SK-N-SH (cell line): Measurements from ENCODE around the gene PRRG4. TPM values are rescaled to one million over a fixed set of nuclear protein-coding genes. Genes with fewer than 3 reads are reported as not detected.

Experiments
- CTCF ChIA-PET: fragments of 300-600, 350-600 bp; formaldehyde crosslinking; extraction: SDS; loops from one replicate; lab custom pipeline; 2021; lab: Yijun Ruan, JAX
- POLR2A ChIA-PET: fragments of 350-600 bp; sonication (Branson Sonifier 250); formaldehyde crosslinking; extraction: SDS; loops from one replicate; lab custom pipeline; 2020; ENCODE audit warnings: antibody characterized with exemption, inconsistent platforms; lab: Yijun Ruan, JAX
- DNase-seq: peaks from one replicate; pipeline ENCODE4 v3.0.0; 2012
- H2AFZ ChIP-seq: fragments of 200-600 bp; sonication (generic); 2 replicates; pipeline ENCODE4 v1.8.1; 2016; ENCODE audit warnings: antibody characterized with exemption, mild to moderate bottlenecking, low read depth
- H3F3A ChIP-seq: fragments of 200-600 bp; sonication (generic); replicated peaks from 2 replicates; pipeline ENCODE3; 2016; ENCODE audit warnings: antibody characterized with exemption, mild to moderate bottlenecking; ENCODE audit not compliant: insufficient read depth
- H3K27ac ChIP-seq, 2 experiments: fragments of 200-500 bp in 1 of 2; fragments of 200-600 bp in 1 of 2; sonication (Bioruptor generic) in 1 of 2; sonication (generic), shearing (Covaris generic) in 1 of 2; 2 replicates each; pipeline versions ENCODE4 v1.5.1 to v1.6.1; 2014 to 2016; ENCODE audit warnings: low read depth in 2 of 2, inconsistent platforms in 1 of 2, low read length in 1 of 2, mild to moderate bottlenecking in 1 of 2, mixed read lengths in 1 of 2
- H3K27me3 ChIP-seq: fragments of 200-600 bp; sonication (generic), shearing (Covaris generic); 2 replicates; pipeline ENCODE4 v1.6.1; 2016; ENCODE audit warnings: mixed run types; ENCODE audit not compliant: insufficient read depth
- H3K36me3 ChIP-seq, 2 experiments: fragments of 200-500 bp in 1 of 2; fragments of 200-600 bp in 1 of 2; sonication (Bioruptor generic) in 1 of 2; sonication (generic) in 1 of 2; replicated peaks in 1 of 2; 2 replicates each; pipeline versions ENCODE3 to v1.5.1; 2014 to 2016; ENCODE audit warnings: low read length in 1 of 2, mild to moderate bottlenecking in 1 of 2; ENCODE audit not compliant: insufficient read depth in 2 of 2, control insufficient read depth in 1 of 2
- H3K4me1 ChIP-seq, 2 experiments: fragments of 200-500 bp in 1 of 2; fragments of 200-600 bp in 1 of 2; sonication (Bioruptor generic) in 1 of 2; sonication (generic), shearing (Covaris generic) in 1 of 2; 2 replicates each; pipeline versions ENCODE4 v1.5.1 to v1.6.1; 2014 to 2016; ENCODE audit warnings: low read depth in 1 of 2, low read length in 1 of 2, mixed run types in 1 of 2; ENCODE audit not compliant: insufficient read depth in 2 of 2, control insufficient read depth in 1 of 2
- H3K4me2 ChIP-seq: fragments of 200-600 bp; sonication (generic), shearing (Covaris generic); 2 replicates; pipeline ENCODE4 v1.6.1; 2017; ENCODE audit warnings: mixed run types
- H3K4me3 ChIP-seq, 2 experiments: fragments of 200-500 bp in 1 of 2; fragments of 200-600 bp in 1 of 2; sonication (Bioruptor generic) in 1 of 2; sonication (generic), shearing (Covaris generic) in 1 of 2; 2 replicates each; pipeline versions ENCODE4 v1.5.1 to v1.8.1; 2014 to 2016; ENCODE audit warnings: low read depth in 2 of 2, inconsistent platforms in 1 of 2, low read length in 1 of 2, mild to moderate bottlenecking in 1 of 2, mixed read lengths in 1 of 2, moderate library complexity in 1 of 2
- H3K79me2 ChIP-seq: fragments of 200-600 bp; sonication (generic); 2 replicates; pipeline ENCODE4 v1.8.1; 2017; ENCODE audit warnings: mild to moderate bottlenecking; ENCODE audit not compliant: insufficient read depth
- H3K9ac ChIP-seq: fragments of 200-600 bp; sonication (generic); 2 replicates; pipeline ENCODE4 v1.6.1; 2017; ENCODE audit warnings: mixed run types
- H3K9me2 ChIP-seq: fragments of 200-600 bp; sonication (generic); 2 replicates; pipeline ENCODE4 v1.6.1; 2017; ENCODE audit warnings: mixed run types
- H3K9me3 ChIP-seq: fragments of 200-600 bp; sonication (generic); 2 replicates; pipeline ENCODE4 v1.6.1; 2017; ENCODE audit warnings: mixed run types, mild to moderate bottlenecking, moderate library complexity
- H4K20me1 ChIP-seq: fragments of 200-600 bp; sonication (generic); 2 replicates; pipeline ENCODE4 v1.6.1; 2017; ENCODE audit warnings: mild to moderate bottlenecking, mixed run types; ENCODE audit not compliant: insufficient read depth
- ELF1 ChIP-seq: IDR thresholded peaks from 2 replicates; pipeline ENCODE4 v1.4.0; 2012
- EP300 ChIP-seq, 2 experiments: IDR thresholded peaks; 2 replicates each; pipeline versions ENCODE4 v1.4.0 to v1.6.1; 2012; ENCODE audit warnings: borderline replicate concordance in 1 of 2, low read depth in 1 of 2, low read length in 1 of 2
- EZH2phosphoT487 ChIP-seq: fragments of 200-600 bp; sonication (generic); IDR thresholded peaks from 2 replicates; pipeline ENCODE4 v1.6.1; 2017; ENCODE audit warnings: low read depth, mixed run types, mild to moderate bottlenecking, antibody characterized with exemption, moderate library complexity, borderline replicate concordance
- MXI1 ChIP-seq: IDR thresholded peaks from 2 replicates; pipeline ENCODE4 v1.6.1; 2012; ENCODE audit warnings: mild to moderate bottlenecking, low read depth, low read length, improper control_type of control experiment
- RAD21 ChIP-seq: IDR thresholded peaks from 2 replicates; pipeline ENCODE4 v1.6.1; 2012; ENCODE audit warnings: mild to moderate bottlenecking, low read length
- RFX5 ChIP-seq: IDR thresholded peaks from 2 replicates; pipeline ENCODE4 v1.6.1; 2012; ENCODE audit warnings: mild to moderate bottlenecking, improper control_type of control experiment, low read length
- SMC3 ChIP-seq: IDR thresholded peaks from 2 replicates; pipeline ENCODE4 v1.6.1; 2012; ENCODE audit warnings: low read depth, low read length, improper control_type of control experiment
- TCF12 ChIP-seq: IDR thresholded peaks from 2 replicates; pipeline ENCODE4 v1.4.0; 2012
- WGBS: methylation state at CpG from one replicate; pipeline ENCODE4 v1.1.6; 2017; ENCODE audit warnings: low lambda C conversion rate; 5-methylcytosine and 5-hydroxymethylcytosine counted together
- polyA plus RNA-seq, 3 experiments: library from polyadenylated mRNA; depleted of rRNA; stranded (reverse); fragments of >200 nt; gene quantifications; 2 replicates each; pipeline ENCODE4 v1.2.3, GENCODE V29; 2012
- TF ChIP-seq, protein P1 (sequence below): fragments of 150-350 bp; IDR thresholded peaks from 2 replicates; pipeline ENCODE4 v1.6.1; 2017; ENCODE audit warnings: antibody characterized with exemption, low read length, low read depth, borderline replicate concordance
- TF ChIP-seq, protein P2 (sequence below): fragments of 200-600 bp; sonication (generic); IDR thresholded peaks from 2 replicates; pipeline ENCODE4 v1.6.1; 2017; ENCODE audit warnings: antibody characterized with exemption, mild to moderate bottlenecking, moderate library complexity

PRRG4 gene
- polyA plus RNA-seq, 1 of the 3 experiments (the other 2 are of a cell fraction): 0.21 TPM

GRCh38 chr11:32792948-32793475 lies 36.7 kb upstream of the PRRG4 start:
- TF ChIP-seq ELF1 (no peak), RAD21 (peak; percentile 74), MXI1 (no peak), TCF12 (0 out of 2 replicates have a peak, but pooled peaks have one; percentile 17), SMC3 (peak; percentile 60)
- TF ChIP-seq, protein P1, sequence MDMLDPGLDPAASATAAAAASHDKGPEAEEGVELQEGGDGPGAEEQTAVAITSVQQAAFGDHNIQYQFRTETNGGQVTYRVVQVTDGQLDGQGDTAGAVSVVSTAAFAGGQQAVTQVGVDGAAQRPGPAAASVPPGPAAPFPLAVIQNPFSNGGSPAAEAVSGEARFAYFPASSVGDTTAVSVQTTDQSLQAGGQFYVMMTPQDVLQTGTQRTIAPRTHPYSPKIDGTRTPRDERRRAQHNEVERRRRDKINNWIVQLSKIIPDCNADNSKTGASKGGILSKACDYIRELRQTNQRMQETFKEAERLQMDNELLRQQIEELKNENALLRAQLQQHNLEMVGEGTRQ: no peak
- TF ChIP-seq, protein P2, sequence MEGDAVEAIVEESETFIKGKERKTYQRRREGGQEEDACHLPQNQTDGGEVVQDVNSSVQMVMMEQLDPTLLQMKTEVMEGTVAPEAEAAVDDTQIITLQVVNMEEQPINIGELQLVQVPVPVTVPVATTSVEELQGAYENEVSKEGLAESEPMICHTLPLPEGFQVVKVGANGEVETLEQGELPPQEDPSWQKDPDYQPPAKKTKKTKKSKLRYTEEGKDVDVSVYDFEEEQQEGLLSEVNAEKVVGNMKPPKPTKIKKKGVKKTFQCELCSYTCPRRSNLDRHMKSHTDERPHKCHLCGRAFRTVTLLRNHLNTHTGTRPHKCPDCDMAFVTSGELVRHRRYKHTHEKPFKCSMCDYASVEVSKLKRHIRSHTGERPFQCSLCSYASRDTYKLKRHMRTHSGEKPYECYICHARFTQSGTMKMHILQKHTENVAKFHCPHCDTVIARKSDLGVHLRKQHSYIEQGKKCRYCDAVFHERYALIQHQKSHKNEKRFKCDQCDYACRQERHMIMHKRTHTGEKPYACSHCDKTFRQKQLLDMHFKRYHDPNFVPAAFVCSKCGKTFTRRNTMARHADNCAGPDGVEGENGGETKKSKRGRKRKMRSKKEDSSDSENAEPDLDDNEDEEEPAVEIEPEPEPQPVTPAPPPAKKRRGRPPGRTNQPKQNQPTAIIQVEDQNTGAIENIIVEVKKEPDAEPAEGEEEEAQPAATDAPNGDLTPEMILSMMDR: peak; percentile 84
- TF ChIP-seq, all 33 proteins: peak for 4
- Histone ChIP-seq H3K36me3 (no peaks in the 10 kb centered on the region), H3K4me3 (peak overlapping the region; percentile 18 to 43; a peak in 2 of 4 replicates), H3K9ac (no peak overlapping the region), H4K20me1 (no peaks in the 10 kb centered on the region), H3K4me1 (no peaks in the 10 kb centered on the region), H2AFZ (peak overlapping the region; percentile 70; the same call in 1 of the 2 replicates), H3K4me2 (peak overlapping the region; percentile 68), H3K9me2 (no peaks in the 10 kb centered on the region), H3K79me2 (no peaks in the 10 kb centered on the region), H3K27ac (no peak overlapping the region), H3F3A (no peaks in the 10 kb centered on the region), H3K9me3 (no peaks in the 10 kb centered on the region), H3K27me3 (peaks cover 23% of the 10 kb centered on the region)
- ChIA-PET CTCF (interaction anchor here (0.6 to 2.6 kb wide), 23 partner anchors 9 to 472 kb away, joined by 3 to 16 read pairs (median 4); partner anchors contain the start of gene QSER1), POLR2A (no interaction called here)
- WGBS: 8% methylated on average over 13 of the region's 13 CpGs
- DNase-seq: peak; percentile 39

GRCh38 chr11:32794439-32794838 lies 35.3 kb upstream of the PRRG4 start, which contains the start of gene CCDC73:
TSS of gene CCDC73 (minus strand) at chr11:32794662. CDS start at chr11:32760243, 34,419 bp downstream.
- 66% methylated on average over 11 of the region's 12 CpGs for WGBS
- TF ChIP-seq, protein P2: no peak
- TF ChIP-seq EZH2phosphoT487 (no peak), RFX5 (no peak), EP300 (IDR thresholded peaks at IDR 0.05; ENCODE audit: borderline replicate concordance in 1 of 2, low read depth in 1 of 2, low read length in 1 of 2) (no peak)
- TF ChIP-seq, all 33 proteins: peak for 0
- POLR2A ChIA-PET: no interaction called here

More at GRCh38 chr11:32794439-32794838, 35.3 kb upstream of the PRRG4 start, which contains the start of gene CCDC73:
- DNase-seq: peak; percentile 0
- Histone ChIP-seq H3K79me2 (no peaks in the 10 kb centered on the region), H3K4me3 (no peak within 1 kb of the TSS), H3K27me3 (peaks cover 17% of the 10 kb centered on the region), H3K9me3 (no peaks in the 10 kb centered on the region), H4K20me1 (no peaks in the 10 kb centered on the region), H3K4me1 (no peaks in the 10 kb centered on the region), H3K27ac (no peak within 1 kb of the TSS), H2AFZ (no peak within 1 kb of the TSS), H3K9me2 (no peaks in the 10 kb centered on the region), H3K9ac (no peak within 1 kb of the TSS), H3K4me2 (no peak within 1 kb of the TSS), H3K36me3 (no peaks in the 10 kb centered on the region), H3F3A (no peaks in the 10 kb centered on the region)
- CTCF ChIA-PET: interaction anchor here (2.2 to 2.6 kb wide), 2 partner anchors 98 to 471 kb away, joined by 5 to 10 read pairs; partner anchors contain the start of gene QSER1
